H1 (cell line): Measurements from ENCODE around the gene CENPB. TPM values are rescaled to one million over a fixed set of nuclear protein-coding genes. Genes with fewer than 3 reads are reported as not detected.
A peak's percentile ranks its signal among the peaks of the same experiment; 100 is the strongest.

ENCODE experiments used
- CTCF ChIA-PET: fragments of 300-600 bp; sonication (Branson Sonifier 250); formaldehyde crosslinking; loops from one replicate; lab custom pipeline; 2021; ENCODE audit not compliant: partially characterized antibody; lab: Charles Lee
- POLR2A ChIA-PET: fragments of 300-600 bp; sonication (Branson Sonifier 250); formaldehyde crosslinking; loops from one replicate; lab custom pipeline; 2021; ENCODE audit warnings: inconsistent platforms; ENCODE audit not compliant: partially characterized antibody; lab: Charles Lee
- DNase-seq, 2 experiments: peaks; one replicate each; pipeline versions ENCODE4 v3.0.0 to v3.0.0-alpha.2; 2010 to 2022; ENCODE audit warnings: low spot score in 2 of 2, low read depth in 1 of 2, mixed read lengths in 1 of 2
- FAIRE-seq: peaks from 2 replicates; lab custom pipeline; 2011; peaks lifted over from hg19 to GRCh38; lab: Jason Lieb, UNC
- H2AFZ ChIP-seq: 2 replicates; pipeline ENCODE4 v1.8.1; 2012; ENCODE audit warnings: low read length, inconsistent platforms
- H2AK5ac ChIP-seq: 2 replicates; pipeline ENCODE4 v1.6.1; 2013; ENCODE audit warnings: low read depth, low read length
- H2BK120ac ChIP-seq: replicated peaks from 2 replicates; pipeline ENCODE3; 2013; ENCODE audit warnings: low read depth, low read length, inconsistent platforms
- H2BK12ac ChIP-seq: 2 replicates; pipeline ENCODE4 v1.6.1; 2013; ENCODE audit warnings: low read depth, low read length
- H2BK15ac ChIP-seq: 2 replicates; pipeline ENCODE4 v1.6.1; 2013; ENCODE audit warnings: low read length
- H2BK20ac ChIP-seq: 2 replicates; pipeline ENCODE4 v1.6.1; 2013; ENCODE audit warnings: low read length
- H2BK5ac ChIP-seq: 2 replicates; pipeline ENCODE4 v1.6.1; 2013; ENCODE audit warnings: low read depth, low read length
- H3K14ac ChIP-seq: 2 replicates; pipeline ENCODE4 v1.6.1; 2013; ENCODE audit warnings: inconsistent platforms; ENCODE audit not compliant: insufficient read length
- H3K18ac ChIP-seq: 2 replicates; pipeline ENCODE4 v1.6.1; 2013; ENCODE audit warnings: low read length; ENCODE audit errors: extremely low read depth
- H3K23ac ChIP-seq: 2 replicates; pipeline ENCODE4 v1.6.1; 2013; ENCODE audit warnings: inconsistent platforms; ENCODE audit not compliant: insufficient read length
- H3K23me2 ChIP-seq: 2 replicates; pipeline ENCODE4 v1.6.1; 2013; ENCODE audit warnings: low read depth, low read length
- H3K27ac ChIP-seq: 2 replicates; pipeline ENCODE4 v1.6.1; 2011; ENCODE audit warnings: low read depth, low read length, inconsistent platforms
- H3K27me3 ChIP-seq, 4 experiments: replicated peaks in 1 of 4; 1 replicate in 1 of 4; 2 replicates in 3 of 4; pipeline versions ENCODE4 v1.6.1 to v1.8.1; 2011 to 2013; ENCODE audit warnings: low read length in 3 of 4, mild to moderate bottlenecking in 3 of 4, inconsistent platforms in 2 of 4, mixed read lengths in 2 of 4, moderate library complexity in 1 of 4; ENCODE audit not compliant: control insufficient read depth in 3 of 4, insufficient read depth in 3 of 4; ENCODE audit errors: extremely low read depth in 1 of 4
- H3K36me3 ChIP-seq, 4 experiments: 2 replicates each; pipeline versions ENCODE4 v1.6.1 to v1.8.1; 2011 to 2013; ENCODE audit warnings: mild to moderate bottlenecking in 4 of 4, low read length in 3 of 4, moderate library complexity in 2 of 4, control low read depth in 1 of 4, inconsistent platforms in 1 of 4; ENCODE audit not compliant: insufficient read depth in 4 of 4, control insufficient read depth in 2 of 4
- H3K4ac ChIP-seq: replicated peaks from 2 replicates; pipeline ENCODE3; 2013; ENCODE audit warnings: low read length, low read depth, mixed read lengths, inconsistent platforms; ENCODE audit not compliant: insufficient read length
- H3K4me1 ChIP-seq, 4 experiments: replicated peaks in 1 of 4; 1 replicate in 1 of 4; 2 replicates in 3 of 4; pipeline versions ENCODE4 v1.6.1 to v1.8.1; 2011 to 2013; ENCODE audit warnings: low read length in 3 of 4, inconsistent platforms in 2 of 4, mixed read lengths in 1 of 4; ENCODE audit not compliant: insufficient read depth in 4 of 4, control insufficient read depth in 3 of 4
- H3K4me2 ChIP-seq, 2 experiments: 2 replicates each; pipeline versions ENCODE4 v1.6.1 to v1.8.1; 2011 to 2013; ENCODE audit warnings: low read depth in 2 of 2, low read length in 2 of 2, control low read depth in 1 of 2, inconsistent platforms in 1 of 2, mild to moderate bottlenecking in 1 of 2; ENCODE audit not compliant: insufficient read depth in 1 of 2
- H3K4me3 ChIP-seq, 4 experiments: fragments of 200-600, 300-600 bp in 1 of 4; sonication (generic), shearing (Covaris generic), sonication (Bioruptor Twin) in 1 of 4; 2 replicates each; pipeline versions ENCODE4 v1.5.1 to v1.8.1; 2011 to 2016; ENCODE audit warnings: low read length in 4 of 4, low read depth in 3 of 4, control low read depth in 2 of 4, inconsistent platforms in 2 of 4, mild to moderate bottlenecking in 2 of 4, mixed read lengths in 1 of 4, moderate library complexity in 1 of 4; ENCODE audit not compliant: insufficient read depth in 2 of 4; ENCODE audit errors: extremely low read depth in 1 of 4
- H3K56ac ChIP-seq: replicated peaks from 2 replicates; pipeline ENCODE3; 2013; ENCODE audit warnings: low read depth, mild to moderate bottlenecking, mixed read lengths, low read length, inconsistent platforms; ENCODE audit not compliant: insufficient read length
- H3K79me1 ChIP-seq: 2 replicates; pipeline ENCODE4 v1.6.1; 2013; ENCODE audit warnings: low read depth, low read length, control low read depth
- H3K79me2 ChIP-seq, 2 experiments: 2 replicates each; pipeline versions ENCODE4 v1.6.1 to v1.8.1; 2012 to 2013; ENCODE audit warnings: low read length in 2 of 2, mild to moderate bottlenecking in 2 of 2, inconsistent platforms in 1 of 2; ENCODE audit not compliant: insufficient read depth in 2 of 2, control insufficient read depth in 1 of 2
- H3K9ac ChIP-seq, 4 experiments: replicated peaks in 1 of 4; 1 replicate in 1 of 4; 2 replicates in 3 of 4; pipeline versions ENCODE4 v1.6.1 to v1.8.1; 2011 to 2013; ENCODE audit warnings: low read depth in 3 of 4, low read length in 3 of 4, control low read depth in 2 of 4, mild to moderate bottlenecking in 2 of 4, moderate library complexity in 2 of 4, inconsistent platforms in 1 of 4; ENCODE audit errors: extremely low read depth in 1 of 4
- H3K9me3 ChIP-seq, 2 experiments: 2 replicates each; pipeline versions ENCODE4 v1.6.1 to v1.8.1; 2012 to 2013; ENCODE audit warnings: mild to moderate bottlenecking in 2 of 2, moderate library complexity in 2 of 2, control low read depth in 1 of 2, inconsistent platforms in 1 of 2, low read depth in 1 of 2, low read length in 1 of 2, mixed read lengths in 1 of 2; ENCODE audit not compliant: insufficient read depth in 2 of 2
- H4K20me1 ChIP-seq, 2 experiments: replicated peaks in 1 of 2; 2 replicates each; pipeline versions ENCODE3 to v1.8.1; 2011 to 2013; ENCODE audit warnings: inconsistent platforms in 2 of 2, low read length in 2 of 2, mild to moderate bottlenecking in 1 of 2; ENCODE audit not compliant: insufficient read depth in 2 of 2, control insufficient read depth in 1 of 2
- H4K5ac ChIP-seq: 2 replicates; pipeline ENCODE4 v1.6.1; 2013; ENCODE audit warnings: low read length, low read depth, mixed read lengths, inconsistent platforms; ENCODE audit not compliant: insufficient read length
- H4K8ac ChIP-seq: 2 replicates; pipeline ENCODE4 v1.8.0; 2013; ENCODE audit warnings: mild to moderate bottlenecking, moderate library complexity, low read length, inconsistent platforms; ENCODE audit not compliant: insufficient read depth; ENCODE audit errors: extremely low read depth
- H4K91ac ChIP-seq: replicated peaks from 2 replicates; pipeline ENCODE3; 2013; ENCODE audit warnings: low read length, mixed read lengths, inconsistent platforms; ENCODE audit not compliant: insufficient read length
- ASH2L ChIP-seq: fragments of 200-600, 300-600 bp; sonication (generic); IDR thresholded peaks from one replicate; pipeline ENCODE4 v1.7.1; 2017; ENCODE audit warnings: low read length
- CHD2 ChIP-seq: IDR thresholded peaks from 2 replicates; pipeline ENCODE4 v1.6.1; 2012; ENCODE audit warnings: low read length, improper control_type of control experiment
- KDM1A ChIP-seq: fragments of 200-600, 300-600 bp; sonication (generic); IDR thresholded peaks from 2 replicates; pipeline ENCODE4 v1.7.1; 2016; ENCODE audit warnings: mild to moderate bottlenecking, low read length, borderline replicate concordance
- NANOG ChIP-seq: IDR thresholded peaks from 2 replicates; pipeline ENCODE4 v1.6.1; 2011; ENCODE audit warnings: low read length, low read depth, mild to moderate bottlenecking, inconsistent platforms; ENCODE audit not compliant: insufficient read depth, poor library complexity, severe bottlenecking
- SRF ChIP-seq: IDR thresholded peaks from 2 replicates; pipeline ENCODE4 v1.6.1; 2011; ENCODE audit warnings: mild to moderate bottlenecking, low read depth, low read length, moderate library complexity
- TEAD4 ChIP-seq: IDR thresholded peaks from 2 replicates; pipeline ENCODE4 v1.6.1; 2012; ENCODE audit warnings: low read depth, low read length, inconsistent platforms, mixed read lengths
- WGBS, 2 experiments: shearing (Covaris generic) in 1 of 2; methylation state at CpG; one replicate each; pipeline versions ENCODE4 v1.1.6 to v1.1.7; 2013 to 2015; ENCODE audit warnings: low lambda C conversion rate in 2 of 2, mixed read lengths in 2 of 2, inconsistent platforms in 1 of 2, low coverage in 1 of 2, missing lambda C conversion rate in 1 of 2; ENCODE audit not compliant: insufficient replicate concordance in 2 of 2, insufficient coverage in 1 of 2, insufficient read length in 1 of 2; ENCODE audit errors: extremely low coverage in 1 of 2, missing lambda C conversion rate in 1 of 2; 5-methylcytosine and 5-hydroxymethylcytosine counted together
- polyA plus RNA-seq, 7 experiments: library from polyadenylated mRNA; depleted of rRNA in 3 of 7; stranded (reverse) in 5 of 7; unstranded in 2 of 7; fragments of >200 nt in 5 of 7; fragments of 200-250 nt in 2 of 7; gene quantifications; 1 replicate in 5 of 7; 2 replicates in 1 of 7; 4 replicates in 1 of 7; pipeline versions ENCODE4 v1.2.1 to v1.2.3, GENCODE V29; 2011 to 2013; ENCODE audit warnings: missing spikeins in 2 of 7, mixed read lengths in 2 of 7
- total RNA-seq: library from RNA; stranded (reverse); fragmentation: NEBNext Ultra II Directional; extraction: Animal tissue kit (Norgen Biotek cat#: 25700); gene quantifications from 2 replicates; pipeline ENCODE4 v1.2.1, GENCODE V29; 2021
- TF ChIP-seq, protein P1 (sequence below): IDR thresholded peaks from 2 replicates; pipeline ENCODE4 v1.6.1; 2011; ENCODE audit warnings: low read depth, mild to moderate bottlenecking, low read length; ENCODE audit not compliant: insufficient read depth

The CENPB gene
- total and polyA plus RNA-seq, 2 of the 8 experiments (the other 6 are each of a cell fraction or from before 2014, with no cell fraction given): 17.7 to 51.6 TPM

DNA sequence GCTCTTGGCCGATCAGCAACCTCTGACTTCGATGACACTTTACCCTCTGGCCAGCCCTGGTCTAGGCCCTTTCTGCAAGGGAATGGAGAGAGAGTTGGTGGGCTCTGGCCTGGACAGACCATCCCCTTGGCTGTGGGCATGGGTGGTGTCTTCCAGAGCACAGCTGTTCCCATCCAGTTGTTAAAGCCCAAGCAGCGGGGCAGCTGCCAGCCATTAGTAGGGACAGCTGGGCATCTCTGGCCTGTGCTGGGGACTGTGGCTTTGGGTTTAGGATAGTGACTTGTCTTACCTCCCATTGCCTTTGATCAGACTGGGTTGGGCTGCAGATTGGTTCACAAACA is 12.3 kb upstream of the CENPB start:
- Histone ChIP-seq H2BK12ac (peak overlapping the region; percentile 80), H4K91ac (peak overlapping the region; percentile 95), H3K27ac (peak overlapping the region; percentile 16; the same call in 1 of the 2 replicates), H3K4me2 (peak overlapping the region; percentile 52 to 82; a peak in 2 of 4 replicates), H3K23me2 (peaks cover 9% of the 10 kb centered on the region; the same call in 1 of the 2 replicates), H4K5ac (no peak overlapping the region), H3K4ac (peak overlapping the region; percentile 57), H2BK120ac (peak overlapping the region; percentile 60), H2AK5ac (peak overlapping the region; percentile 91; the same call in 1 of the 2 replicates), H3K27me3 (peaks cover 0 to 3% (median 0%) of the 10 kb centered on the region in 4 experiments; a peak in 1 of 7 replicates), H4K8ac (no peak overlapping the region), H2BK20ac (peak overlapping the region; percentile 55; the same call in 1 of the 2 replicates), H3K79me2 (no peaks in the 10 kb centered on the region; a peak in 1 of 4 replicates), H3K36me3 (peaks cover 4 to 27% (median 24%) of the 10 kb centered on the region in 4 experiments), H3K9me3 (no peaks in the 10 kb centered on the region), H2BK15ac (peak overlapping the region; percentile 97; the same call in 1 of the 2 replicates), H3K4me1 (peaks cover 5 to 35% (median 28%) of the 10 kb centered on the region in 4 experiments), H3K79me1 (no peaks in the 10 kb centered on the region; the same call in 1 of the 2 replicates), H2BK5ac (peak overlapping the region; percentile 83; the same call in 1 of the 2 replicates), H3K56ac (peak overlapping the region; percentile 55), H3K9ac (no peak overlapping the region), H3K14ac (no peak overlapping the region), H3K23ac (no peak overlapping the region), H4K20me1 (peaks cover 3% of the 10 kb centered on the region in 2 experiments), H3K4me3 (peak overlapping the region in 1 of 4 experiments; percentile 42; a peak in 1 of 8 replicates), H2AFZ (no peak overlapping the region), H3K18ac (peak overlapping the region; percentile 81; the same call in 1 of the 2 replicates)
- FAIRE-seq (no peak), DNase-seq (no peak)
- TF ChIP-seq TEAD4: no peak
- TF ChIP-seq, protein P1, sequence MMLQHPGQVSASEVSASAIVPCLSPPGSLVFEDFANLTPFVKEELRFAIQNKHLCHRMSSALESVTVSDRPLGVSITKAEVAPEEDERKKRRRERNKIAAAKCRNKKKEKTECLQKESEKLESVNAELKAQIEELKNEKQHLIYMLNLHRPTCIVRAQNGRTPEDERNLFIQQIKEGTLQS: no peak
- no peak for TF ChIP-seq KDM1A
- no peak for TF ChIP-seq SRF
- no peak for TF ChIP-seq NANOG
- no peak for TF ChIP-seq CHD2
- no peak for TF ChIP-seq ASH2L
- POLR2A ChIA-PET: interaction anchor here (1.1 to 2.9 kb wide), 11 partner anchors 9 to 124 kb away, joined by 3 to 29 read pairs (median 9); partner anchors contain the start of genes AP5S1, CENPB, PANK2 and SPEF1
- CTCF ChIA-PET: interaction anchor here (1.8 to 3.7 kb wide), 2 partner anchors 12 to 102 kb away, joined by 4 to 29 read pairs; partner anchors contain the start of gene CENPB
- WGBS, 2 experiments: 87% methylated on average over 3 of the region's 3 CpGs; no CpG with 5 or more reads in 1 of the 2 experiments
